PFSK-1 (cell line): ENCODE results near the gene FARS2.

Experiments used
- FOXP2 ChIP-seq: optimal IDR thresholded peaks from 2 replicates; pipeline ENCODE3; 2011; ENCODE audit warnings: borderline replicate concordance, control low read depth, inconsistent platforms; ENCODE audit not compliant: insufficient read depth; ENCODE audit errors: extremely low read length, extremely low read depth
- POLR2AphosphoS5 ChIP-seq: IDR thresholded peaks from 2 replicates; pipeline ENCODE4 v1.6.1; 2012; ENCODE audit warnings: low read depth, mild to moderate bottlenecking, control low read depth, low read length, moderate library complexity
- SIN3A ChIP-seq: IDR thresholded peaks from 2 replicates; pipeline ENCODE4 v1.6.1; 2012; ENCODE audit warnings: mild to moderate bottlenecking, low read length, moderate library complexity, borderline replicate concordance; ENCODE audit not compliant: insufficient read depth
- TAF1 ChIP-seq: IDR thresholded peaks from 2 replicates; pipeline ENCODE4 v1.6.1; 2012; ENCODE audit warnings: low read length, control low read depth, borderline replicate concordance; ENCODE audit not compliant: insufficient read depth
- TF ChIP-seq, protein P1 (sequence below), 2 experiments: IDR thresholded peaks; 2 replicates each; pipeline versions ENCODE4 v1.6.1 to v1.8.0; 2011 to 2012; ENCODE audit warnings: low read depth in 2 of 2, low read length in 2 of 2, control low read depth in 1 of 2, inconsistent platforms in 1 of 2, mild to moderate bottlenecking in 1 of 2, moderate library complexity in 1 of 2; ENCODE audit not compliant: insufficient read depth in 1 of 2

Gene FARS2

DNA sequence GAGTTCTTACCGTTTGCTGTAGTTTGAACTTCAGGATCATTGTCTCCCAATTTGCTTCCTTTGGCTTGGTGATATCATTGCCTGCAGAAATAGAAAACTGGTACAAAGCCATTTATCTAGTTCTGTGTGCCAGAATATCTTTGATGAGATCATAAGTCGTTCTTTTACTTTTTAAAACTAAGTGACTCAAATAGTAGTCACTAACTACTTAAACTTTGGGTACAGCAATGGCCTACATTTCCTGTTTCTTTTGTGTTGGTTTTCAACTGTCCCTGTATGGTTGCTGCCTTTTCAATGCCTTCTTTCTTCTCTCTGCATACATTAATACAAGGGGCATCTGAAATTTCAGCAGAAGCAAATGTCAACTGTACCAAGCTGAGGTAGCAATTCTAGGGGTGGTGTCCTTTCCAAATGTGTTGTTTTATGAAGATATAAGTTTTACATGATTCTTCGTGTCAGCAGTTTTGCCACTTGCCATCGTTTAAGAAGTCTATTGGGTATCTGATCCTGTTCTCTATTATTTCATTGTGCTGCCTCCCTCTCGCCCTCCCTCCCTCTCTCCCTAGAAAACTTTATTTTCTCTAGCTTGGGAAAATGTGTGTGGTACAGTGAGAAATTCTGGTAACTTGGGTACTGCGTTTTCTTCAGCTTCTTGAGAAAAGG is 238.5 kb downstream of the FARS2 start:
- no peak for TF ChIP-seq FOXP2
- TF ChIP-seq, protein P1, sequence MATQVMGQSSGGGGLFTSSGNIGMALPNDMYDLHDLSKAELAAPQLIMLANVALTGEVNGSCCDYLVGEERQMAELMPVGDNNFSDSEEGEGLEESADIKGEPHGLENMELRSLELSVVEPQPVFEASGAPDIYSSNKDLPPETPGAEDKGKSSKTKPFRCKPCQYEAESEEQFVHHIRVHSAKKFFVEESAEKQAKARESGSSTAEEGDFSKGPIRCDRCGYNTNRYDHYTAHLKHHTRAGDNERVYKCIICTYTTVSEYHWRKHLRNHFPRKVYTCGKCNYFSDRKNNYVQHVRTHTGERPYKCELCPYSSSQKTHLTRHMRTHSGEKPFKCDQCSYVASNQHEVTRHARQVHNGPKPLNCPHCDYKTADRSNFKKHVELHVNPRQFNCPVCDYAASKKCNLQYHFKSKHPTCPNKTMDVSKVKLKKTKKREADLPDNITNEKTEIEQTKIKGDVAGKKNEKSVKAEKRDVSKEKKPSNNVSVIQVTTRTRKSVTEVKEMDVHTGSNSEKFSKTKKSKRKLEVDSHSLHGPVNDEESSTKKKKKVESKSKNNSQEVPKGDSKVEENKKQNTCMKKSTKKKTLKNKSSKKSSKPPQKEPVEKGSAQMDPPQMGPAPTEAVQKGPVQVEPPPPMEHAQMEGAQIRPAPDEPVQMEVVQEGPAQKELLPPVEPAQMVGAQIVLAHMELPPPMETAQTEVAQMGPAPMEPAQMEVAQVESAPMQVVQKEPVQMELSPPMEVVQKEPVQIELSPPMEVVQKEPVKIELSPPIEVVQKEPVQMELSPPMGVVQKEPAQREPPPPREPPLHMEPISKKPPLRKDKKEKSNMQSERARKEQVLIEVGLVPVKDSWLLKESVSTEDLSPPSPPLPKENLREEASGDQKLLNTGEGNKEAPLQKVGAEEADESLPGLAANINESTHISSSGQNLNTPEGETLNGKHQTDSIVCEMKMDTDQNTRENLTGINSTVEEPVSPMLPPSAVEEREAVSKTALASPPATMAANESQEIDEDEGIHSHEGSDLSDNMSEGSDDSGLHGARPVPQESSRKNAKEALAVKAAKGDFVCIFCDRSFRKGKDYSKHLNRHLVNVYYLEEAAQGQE (IDR thresholded peaks at IDR 0.05; ENCODE audit: insufficient read depth in 1 of 2, low read depth in 2 of 2, low read length in 2 of 2), result no peak
- TF ChIP-seq POLR2AphosphoS5, result no peak
- no peak for TF ChIP-seq SIN3A
- no peak for TF ChIP-seq TAF1

DNA sequence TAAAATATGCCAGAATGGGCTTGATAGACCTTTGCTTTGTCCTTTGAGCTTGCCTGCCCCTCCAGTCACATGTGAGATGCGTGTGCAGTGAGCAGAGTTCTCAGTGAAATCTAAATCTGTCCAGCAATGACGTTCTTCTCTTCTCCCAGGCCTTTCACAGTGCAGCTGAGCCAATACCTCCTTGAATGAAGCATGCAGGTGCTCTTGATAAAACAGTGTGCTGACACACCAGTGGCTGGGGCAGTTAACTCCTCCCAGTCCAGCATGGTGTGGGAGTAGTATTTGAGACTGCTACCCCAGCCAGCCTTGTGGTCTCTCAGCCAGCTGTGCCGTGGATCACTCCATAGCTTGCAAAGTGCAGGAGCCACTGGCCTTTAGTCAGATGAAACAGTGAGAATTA is 240.5 kb downstream of the FARS2 start:
- TF ChIP-seq TAF1, result no peak
- TF ChIP-seq SIN3A, result no peak
- TF ChIP-seq, protein P1 (IDR thresholded peaks at IDR 0.05; ENCODE audit: insufficient read depth in 1 of 2, low read depth in 2 of 2, low read length in 2 of 2), result no peak

DNA sequence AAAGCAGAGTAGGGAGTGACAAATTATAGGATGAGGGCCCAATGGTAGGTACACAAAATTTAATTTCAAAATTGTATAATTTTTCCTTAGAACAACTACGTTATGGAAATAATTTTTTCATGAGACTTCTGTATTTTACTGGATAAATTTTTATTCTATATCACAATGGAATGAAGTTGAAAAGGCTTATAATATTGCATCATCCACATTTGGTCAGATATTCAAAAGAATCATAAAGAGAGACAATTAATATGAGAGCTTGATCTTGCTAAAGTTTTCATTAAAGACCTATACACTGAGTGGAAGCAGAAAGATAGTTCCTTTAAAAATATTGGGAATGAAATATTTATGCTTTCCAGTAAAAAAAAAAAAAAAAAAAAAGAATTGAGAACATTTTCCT is 242.8 kb downstream of the FARS2 start:
- no peak for TF ChIP-seq FOXP2
- TF ChIP-seq, protein P1 (IDR thresholded peaks at IDR 0.05; ENCODE audit: insufficient read depth in 1 of 2, low read depth in 2 of 2, low read length in 2 of 2), result no peak
- TF ChIP-seq TAF1, result no peak

DNA sequence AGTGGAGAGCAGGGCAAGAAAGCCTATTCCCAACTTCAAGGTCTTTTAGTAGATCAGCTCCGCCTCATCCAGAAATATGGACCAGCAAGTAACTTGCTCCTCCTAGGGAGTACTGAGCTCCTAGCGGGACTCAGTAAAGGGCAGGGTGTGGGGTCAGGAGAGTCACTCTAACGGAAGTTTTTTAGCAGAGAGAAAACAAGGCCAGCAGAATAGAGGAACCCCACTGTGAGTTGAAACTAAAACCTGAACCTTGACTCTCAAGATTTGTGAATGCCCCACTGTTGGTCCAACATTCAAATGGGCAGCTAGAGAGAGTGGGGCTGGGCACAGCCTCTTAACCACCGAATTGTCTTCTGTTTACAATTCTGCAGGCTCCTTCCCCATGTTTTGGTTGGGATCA is 244.8 kb downstream of the FARS2 start:
- TF ChIP-seq, protein P1 (IDR thresholded peaks at IDR 0.05; ENCODE audit: insufficient read depth in 1 of 2, low read depth in 2 of 2, low read length in 2 of 2), result no peak
- TF ChIP-seq SIN3A (no peak), FOXP2 (no peak), TAF1 (no peak), POLR2AphosphoS5 (no peak)

DNA sequence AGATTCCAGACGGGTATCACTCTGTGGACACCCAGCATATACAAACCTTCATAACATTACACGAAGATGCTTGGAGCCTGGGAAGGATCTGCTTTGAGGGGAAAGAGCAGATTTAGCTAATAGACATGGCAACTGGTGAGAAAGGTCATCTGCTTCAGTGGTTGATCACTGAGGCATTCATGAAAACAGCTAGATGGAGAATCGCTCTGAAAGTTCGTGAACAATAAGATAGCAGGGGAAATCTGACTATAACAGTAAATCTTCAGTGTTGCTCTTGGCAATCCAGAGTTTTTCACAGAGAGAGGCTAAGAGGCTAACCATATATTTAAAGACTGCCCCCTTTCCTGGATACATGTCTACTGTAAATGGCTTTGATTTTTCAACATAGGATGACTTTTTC is 245.3 kb downstream of the FARS2 start:
- TF ChIP-seq POLR2AphosphoS5 (no peak), FOXP2 (no peak), SIN3A (no peak)
- TF ChIP-seq, protein P1 (IDR thresholded peaks at IDR 0.05; ENCODE audit: insufficient read depth in 1 of 2, low read depth in 2 of 2, low read length in 2 of 2), result no peak
